ENCODE measurements around the gene CPB2.

Gene CPB2

GRCh38 chr13:46104868-46105267, at the start of gene CPB2:
CPB2 (minus strand) TSS chr13:46105033; CDS start chr13:46105009, 24 bp downstream.
- DNase-seq: no peak

DNA sequence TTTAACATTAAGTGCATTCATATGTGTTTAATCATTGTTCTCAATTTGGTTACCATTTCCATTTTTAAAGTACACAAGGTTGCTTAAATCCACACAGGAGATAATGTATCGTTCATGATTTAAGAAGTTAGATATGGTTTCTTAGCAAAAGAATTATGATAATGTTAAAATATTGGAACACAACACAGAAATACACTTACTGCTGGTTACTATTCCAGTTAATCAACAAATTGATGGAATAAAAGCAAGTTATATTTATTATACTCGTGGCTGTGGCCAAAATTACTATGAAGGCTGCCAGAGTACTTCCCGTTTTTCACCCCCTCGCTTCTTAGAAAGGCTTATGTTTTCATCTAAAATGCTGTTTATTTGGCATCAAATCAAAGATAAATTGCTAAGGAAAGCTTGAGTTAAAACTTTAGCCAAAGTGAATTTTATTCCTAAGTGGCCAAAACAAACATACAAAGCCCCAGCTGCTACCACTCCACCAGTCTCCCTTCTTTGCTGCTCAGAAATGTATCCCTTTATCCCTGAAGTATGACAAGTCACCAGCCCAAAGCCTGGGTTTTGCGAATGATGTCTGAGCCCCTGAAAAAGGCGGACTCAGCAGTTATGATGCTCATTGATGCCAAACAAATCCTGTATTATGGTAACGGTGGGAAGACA, 49.4 kb upstream of the CPB2 start:
- no peak for DNase-seq

GRCh38 chr13:46152627-46153328, 47.9 kb upstream of the CPB2 start:
- no peak for DNase-seq

GRCh38 chr13:46150134-46150693, 45.4 kb upstream of the CPB2 start:
- DNase-seq: no peak

DNA sequence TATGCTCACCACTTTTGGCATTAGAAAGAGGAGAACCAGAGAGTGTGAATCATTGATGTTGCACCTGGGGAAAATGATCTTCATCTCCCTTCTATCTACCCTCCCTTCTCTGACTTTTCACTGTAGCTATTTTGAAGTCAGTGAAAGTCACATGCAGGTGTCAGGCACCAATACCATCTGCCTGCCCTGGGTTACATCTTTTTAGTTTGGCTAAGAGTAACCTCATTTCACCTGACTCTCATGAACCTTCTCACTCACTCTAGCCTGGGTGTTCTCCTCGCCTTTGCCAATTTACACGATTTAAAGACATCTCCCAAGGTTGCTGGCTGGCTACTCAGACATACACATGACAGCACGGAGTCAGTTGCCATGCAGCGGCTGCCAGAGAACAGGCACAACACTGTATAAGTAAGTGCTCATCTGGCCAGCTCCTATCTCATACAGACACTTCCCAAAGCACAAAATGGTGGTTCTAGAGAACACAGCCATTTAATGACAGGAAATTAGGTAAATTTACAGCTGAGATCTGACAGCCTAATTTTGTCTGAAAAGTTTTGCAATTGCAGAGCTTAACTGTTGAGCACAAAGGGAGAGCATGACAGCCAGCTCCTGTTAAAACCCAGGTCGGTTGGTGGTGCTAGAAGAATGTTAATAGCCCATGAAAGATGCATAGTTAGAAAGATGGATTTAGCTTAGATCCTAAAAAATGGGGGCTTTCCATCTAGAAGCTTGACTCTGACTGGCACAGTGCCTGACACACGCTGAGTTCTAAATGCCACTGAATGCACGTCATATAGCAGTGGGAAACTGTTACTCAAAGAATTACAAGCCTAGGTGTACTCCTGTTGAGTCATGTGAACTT, 44.7 kb upstream of the CPB2 start:
- no peak for DNase-seq

GRCh38 chr13:46146898-46147297, 42.1 kb upstream of the CPB2 start:
- DNase-seq: no peak

GRCh38 chr13:46145950-46146349, 41.1 kb upstream of the CPB2 start:
- DNase-seq: no peak

DNA sequence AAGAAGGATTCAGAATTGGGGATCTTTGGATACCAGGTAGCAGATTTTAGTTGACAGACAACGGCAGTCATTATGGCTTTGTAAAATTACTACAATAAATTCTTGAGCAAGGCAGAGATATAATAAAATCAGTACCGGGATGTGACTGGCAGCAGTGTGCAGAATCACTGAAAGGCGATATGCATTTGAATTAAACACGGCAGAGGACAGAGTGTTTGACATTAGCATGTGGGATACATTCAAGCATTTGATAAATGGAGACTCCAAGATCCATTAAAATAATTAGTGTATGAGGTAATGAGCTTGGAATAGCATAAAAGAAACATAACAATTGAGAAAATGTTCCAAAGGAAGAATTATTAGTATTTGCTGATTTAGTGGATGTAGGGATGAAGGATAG, 40.3 kb upstream of the CPB2 start:
- no peak for DNase-seq

DNA sequence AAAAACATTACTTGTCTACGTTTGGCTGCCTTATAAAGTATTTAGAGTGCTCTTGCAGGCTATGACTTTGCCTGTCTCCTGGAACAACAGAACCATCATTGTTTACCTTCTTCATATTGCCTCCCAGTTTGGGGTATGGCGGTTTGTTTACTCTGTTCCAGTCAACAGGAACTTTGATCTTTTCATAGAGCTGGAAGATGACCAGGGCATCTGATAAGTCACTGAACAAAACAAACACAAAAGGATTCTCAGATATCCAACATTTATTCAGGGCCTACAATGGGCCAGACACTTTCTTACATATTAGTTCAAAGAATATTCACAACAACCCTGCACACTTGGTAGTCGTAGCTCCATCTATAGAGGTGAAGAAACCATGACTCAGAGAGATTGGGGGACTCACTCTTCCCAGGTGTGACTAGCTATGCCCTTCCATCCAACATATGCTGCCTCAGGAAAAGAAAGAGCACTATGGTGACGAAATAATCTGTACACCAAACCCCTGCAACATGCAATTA, 38.4 kb upstream of the CPB2 start:
- no peak for DNase-seq

DNA sequence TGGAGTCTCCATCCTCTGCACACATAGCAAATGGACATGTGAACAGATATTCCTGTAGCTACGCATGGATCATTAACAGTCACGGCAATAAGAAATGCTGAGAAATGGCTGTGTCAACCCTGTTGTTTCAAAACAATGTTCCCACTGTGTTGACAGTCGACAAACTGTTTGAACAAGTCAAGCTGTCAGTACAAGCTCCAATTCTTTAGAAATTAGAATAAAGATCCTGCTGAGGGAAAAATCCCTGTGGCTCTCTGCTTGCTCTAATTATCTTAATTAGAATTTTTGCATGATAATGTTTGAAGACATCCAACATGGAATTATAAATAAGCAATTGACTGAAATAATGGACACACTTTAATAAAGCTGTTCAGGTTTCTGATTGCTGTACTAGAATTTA, 37.9 kb upstream of the CPB2 start:
- no peak for DNase-seq

DNA sequence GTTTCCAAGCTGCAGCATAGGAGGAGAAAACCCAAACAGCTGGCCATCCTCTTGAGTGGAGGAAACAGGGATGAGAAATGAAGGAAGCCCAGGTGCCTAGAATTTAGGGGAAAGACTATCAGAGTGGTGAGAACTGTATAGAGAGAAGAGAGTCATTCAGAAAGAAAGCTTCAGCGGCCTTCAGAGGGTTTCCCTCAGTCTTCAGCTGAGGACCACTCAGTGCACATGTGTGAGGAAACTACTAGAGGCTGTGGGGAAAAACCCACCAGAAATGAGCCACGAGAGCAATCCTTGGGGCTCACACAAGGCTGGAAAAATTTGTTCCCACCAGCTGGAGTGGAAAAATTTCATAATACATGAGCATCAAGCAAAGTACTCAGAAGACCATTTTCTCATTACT, 35.2 kb upstream of the CPB2 start:
- no peak for DNase-seq

DNA sequence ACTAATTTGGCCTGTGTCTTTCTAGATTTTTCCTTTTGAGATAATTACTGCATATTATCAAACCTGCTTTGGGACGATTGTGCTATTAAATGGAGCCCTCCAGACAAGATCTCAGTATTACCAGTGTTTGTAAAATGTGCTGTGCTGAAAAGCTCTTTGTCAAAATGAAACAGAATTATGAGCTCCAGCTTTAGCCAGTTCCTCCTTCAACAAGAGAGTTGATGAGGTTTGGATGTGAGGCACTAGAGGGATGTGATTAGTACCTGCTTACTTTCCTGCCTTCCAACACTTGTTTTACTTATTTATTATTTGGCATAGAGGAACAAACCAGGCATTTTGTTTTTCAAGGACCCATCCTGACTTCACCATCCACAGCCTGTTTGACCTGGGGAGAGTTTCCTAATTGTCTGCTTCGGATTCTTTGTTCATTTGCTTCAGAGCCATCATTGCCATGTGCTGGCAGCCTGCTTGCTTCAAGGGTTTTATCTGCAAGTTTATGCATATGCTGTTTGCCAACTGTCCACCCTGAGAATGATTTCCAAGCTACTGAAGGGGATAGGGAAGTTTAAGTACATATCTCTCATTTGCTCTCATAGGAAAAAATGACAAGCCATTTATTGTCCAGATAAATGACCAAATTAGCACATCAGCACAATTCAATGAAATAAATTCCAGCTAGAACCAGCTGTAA, 32.9 kb upstream of the CPB2 start:
- no peak for DNase-seq

DNA sequence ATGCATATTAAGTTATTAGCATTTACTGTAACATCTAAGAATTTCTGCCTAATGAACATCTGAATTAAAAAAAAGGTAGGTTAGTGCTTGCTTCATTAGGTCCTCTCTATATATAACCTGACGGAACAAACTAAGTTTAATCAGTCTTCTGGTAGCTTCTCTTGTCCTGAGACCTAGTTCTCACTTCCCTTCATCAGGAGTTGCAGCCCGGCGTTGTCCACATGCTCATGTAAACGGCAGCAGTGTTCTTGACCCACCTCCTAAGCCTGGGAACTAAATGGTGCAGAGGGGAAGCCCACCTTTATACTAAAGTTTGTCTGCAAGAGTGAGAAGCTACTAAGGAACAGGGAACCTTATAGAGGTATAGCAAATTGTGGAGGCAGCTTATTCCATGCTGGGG, 31.9 kb upstream of the CPB2 start:
- no peak for DNase-seq

GRCh38 chr13:46134961-46135522, 30.2 kb upstream of the CPB2 start:
- DNase-seq: peak; percentile 45

GRCh38 chr13:46134494-46134893, 29.7 kb upstream of the CPB2 start:
- DNase-seq: no peak

- DNase-seq: no peak
These were observed 27.3 kb upstream of the CPB2 start for GRCh38 chr13:46132109-46132508.

DNA sequence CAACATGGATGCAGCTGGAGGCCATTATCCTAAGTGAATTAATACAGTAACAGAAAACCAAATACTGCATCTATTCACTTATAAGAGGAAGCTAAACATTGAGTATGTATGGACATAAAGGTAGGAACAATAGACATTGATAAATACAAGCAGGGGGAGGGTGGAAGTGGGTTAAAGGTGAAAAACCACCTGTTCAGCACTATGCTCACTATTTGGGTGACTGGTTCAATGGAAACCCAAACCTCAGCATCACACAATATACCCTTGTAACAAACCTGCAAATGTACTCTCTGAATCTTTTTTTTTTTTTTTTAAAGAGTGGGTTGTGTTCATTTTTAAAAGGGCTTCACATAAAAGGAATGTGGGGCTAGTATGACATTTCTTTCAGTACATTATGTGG, 26.9 kb upstream of the CPB2 start:
- no peak for DNase-seq

DNA sequence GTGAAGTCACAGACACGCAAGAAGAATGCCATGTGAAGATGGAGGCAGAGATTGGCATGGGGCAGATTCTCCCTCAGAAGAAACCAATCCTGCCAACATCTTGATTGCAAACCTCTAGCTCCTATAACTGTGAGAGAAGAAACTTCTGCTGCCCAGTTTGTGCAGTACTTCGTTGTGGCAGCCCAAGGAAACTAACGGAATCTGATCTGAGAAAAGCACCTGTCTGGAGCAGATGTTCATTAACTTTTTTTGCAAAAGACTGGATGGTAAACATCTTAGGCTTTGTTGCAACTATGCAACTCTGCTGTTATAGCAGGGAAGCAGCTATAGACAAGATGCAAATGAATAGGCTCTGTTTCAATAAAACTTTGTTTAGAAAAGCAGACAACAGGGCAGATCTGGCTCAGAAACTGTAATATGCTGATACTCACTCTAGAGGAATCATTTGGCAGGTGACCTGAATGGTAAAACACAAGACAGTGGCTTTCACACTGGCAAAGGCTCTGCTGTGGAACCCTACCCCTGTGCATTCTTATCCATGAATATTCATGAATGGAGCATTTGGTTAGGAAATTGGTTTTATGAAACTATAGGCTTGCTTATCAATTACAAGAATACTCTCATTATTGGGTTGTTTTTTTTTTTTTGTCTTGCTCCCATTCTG, 25.3 kb upstream of the CPB2 start:
- DNase-seq: no peak

DNA sequence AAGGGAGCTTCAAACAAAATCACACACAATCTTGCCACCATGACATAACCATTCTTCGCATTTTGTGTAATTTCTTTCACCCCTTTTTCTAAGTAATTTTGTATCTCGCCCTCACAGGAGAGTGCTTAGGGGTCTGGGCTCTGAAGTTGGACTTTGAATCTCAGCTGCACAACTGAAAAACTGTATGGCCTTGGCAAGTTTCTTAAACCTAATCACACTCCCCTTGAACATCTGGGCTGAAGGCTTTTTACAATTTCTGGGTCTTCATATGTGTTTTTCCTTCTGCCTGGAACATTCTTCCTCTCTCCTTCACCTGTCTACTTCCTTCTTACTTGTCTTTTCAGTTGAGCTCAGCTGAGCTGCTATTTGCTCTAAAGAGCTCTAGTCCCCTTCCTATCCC, 24.3 kb upstream of the CPB2 start:
- DNase-seq: no peak

DNA sequence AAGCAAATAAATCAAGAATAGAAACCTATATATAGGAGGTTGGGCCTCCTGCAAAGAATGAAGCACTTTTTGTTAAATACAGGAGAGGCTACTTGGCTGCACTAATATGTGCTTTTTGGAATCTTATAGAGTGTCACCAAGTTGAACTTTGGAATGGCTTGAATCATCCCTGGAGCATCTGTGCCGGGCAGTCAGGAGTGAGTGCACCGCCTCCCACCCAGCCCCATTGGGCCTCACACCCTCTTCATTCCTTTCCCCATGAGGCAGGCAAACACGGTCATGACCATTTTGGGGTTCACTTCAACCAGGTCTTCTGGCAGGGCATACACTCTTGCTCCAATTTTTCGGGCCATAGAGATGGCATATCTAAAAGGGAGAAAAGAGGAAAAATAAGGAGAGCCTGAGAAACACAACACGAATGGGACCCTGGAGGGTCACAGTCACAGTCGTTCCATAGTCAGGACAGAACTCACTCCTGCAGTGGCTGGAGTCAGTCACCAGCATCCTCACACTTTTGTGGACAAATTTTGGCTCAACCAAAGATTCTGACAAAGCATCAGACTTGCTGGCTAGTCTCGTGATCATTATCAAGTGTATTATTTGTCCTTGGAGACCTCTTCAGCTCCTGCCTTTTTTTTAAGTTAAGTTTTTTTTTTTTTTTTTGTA, 22.7 kb upstream of the CPB2 start:
- DNase-seq: no peak

Data from NCI-H2107 (cell line).